ENCODE measurements around the gene P2RX6. TPM values are rescaled to one million over a fixed set of nuclear protein-coding genes. Genes with fewer than 3 reads are reported as not detected.
A peak's percentile ranks its signal among the peaks of the same experiment; 100 is the strongest.

The P2RX6 gene
- total RNA-seq, 1 donor from 2014 or later, result not detected

GRCh38 chr22:21051145-21051830 is 36.3 kb downstream of the P2RX6 start:
- Mint-ChIP-seq H3K9me3 (ENCODE audit: unreplicated experiment) (no peaks in the 10 kb centered on the region), H3K27ac (ENCODE audit: unreplicated experiment) (no peak overlapping the region), H3K4me1 (ENCODE audit: unreplicated experiment) (peaks cover 23% of the 10 kb centered on the region), H3K27me3 (ENCODE audit: unreplicated experiment) (peaks cover 18% of the 10 kb centered on the region), H3K4me3 (ENCODE audit: unreplicated experiment) (no peak overlapping the region), H3K36me3 (ENCODE audit: low read depth, unreplicated experiment) (no peaks in the 10 kb centered on the region)
- DNase-seq (ENCODE audit: low spot score), result no peak
- TF ChIP-seq CTCF (IDR thresholded peaks at IDR 0.05; ENCODE audit: unreplicated experiment), result no peak

GRCh38 chr22:21051831-21052400 is 37.0 kb downstream of the P2RX6 start:
- no peaks in the 10 kb centered on the region for H3K9me3 Mint-ChIP-seq (ENCODE audit: unreplicated experiment)
- TF ChIP-seq CTCF (IDR thresholded peaks at IDR 0.05; ENCODE audit: unreplicated experiment), result no peak
- DNase-seq (ENCODE audit: low spot score), result no peak
- H3K4me3 Mint-ChIP-seq (ENCODE audit: unreplicated experiment), result peak overlapping the region; percentile 20
- H3K27ac Mint-ChIP-seq (ENCODE audit: unreplicated experiment), result no peak overlapping the region
- H3K4me1 Mint-ChIP-seq (ENCODE audit: unreplicated experiment), result peaks cover 27% of the 10 kb centered on the region
- no peaks in the 10 kb centered on the region for H3K36me3 Mint-ChIP-seq (ENCODE audit: low read depth, unreplicated experiment)
- H3K27me3 Mint-ChIP-seq (ENCODE audit: unreplicated experiment), result peaks cover 19% of the 10 kb centered on the region

GRCh38 chr22:21052715-21053459 is 37.9 kb downstream of the P2RX6 start:
- no peaks in the 10 kb centered on the region for H3K36me3 Mint-ChIP-seq (ENCODE audit: low read depth, unreplicated experiment)
- DNase-seq (ENCODE audit: low spot score), result no peak
- H3K27me3 Mint-ChIP-seq (ENCODE audit: unreplicated experiment), result peaks cover 20% of the 10 kb centered on the region
- H3K4me1 Mint-ChIP-seq (ENCODE audit: unreplicated experiment), result peaks cover 27% of the 10 kb centered on the region
- no peak overlapping the region for H3K27ac Mint-ChIP-seq (ENCODE audit: unreplicated experiment)
- no peak for TF ChIP-seq CTCF (IDR thresholded peaks at IDR 0.05; ENCODE audit: unreplicated experiment)
- H3K4me3 Mint-ChIP-seq (ENCODE audit: unreplicated experiment), result no peak overlapping the region
- H3K9me3 Mint-ChIP-seq (ENCODE audit: unreplicated experiment), result no peaks in the 10 kb centered on the region

- peaks cover 20% of the 10 kb centered on the region for H3K27me3 Mint-ChIP-seq (ENCODE audit: unreplicated experiment)
- no peak for DNase-seq (ENCODE audit: low spot score)
- H3K9me3 Mint-ChIP-seq (ENCODE audit: unreplicated experiment), result no peaks in the 10 kb centered on the region
- H3K4me1 Mint-ChIP-seq (ENCODE audit: unreplicated experiment), result peaks cover 27% of the 10 kb centered on the region
- no peak for TF ChIP-seq CTCF (IDR thresholded peaks at IDR 0.05; ENCODE audit: unreplicated experiment)
- no peak overlapping the region for H3K27ac Mint-ChIP-seq (ENCODE audit: unreplicated experiment)
- no peak overlapping the region for H3K4me3 Mint-ChIP-seq (ENCODE audit: unreplicated experiment)
- H3K36me3 Mint-ChIP-seq (ENCODE audit: low read depth, unreplicated experiment), result no peaks in the 10 kb centered on the region
These were observed 39.2 kb downstream of the P2RX6 start for GRCh38 chr22:21054046-21054713.

All from endothelial cell (in vitro differentiated cells).